Measurements from ENCODE around the gene SLFN5.
"Not testable (repeated sequence)": the region's sequence is repeated elsewhere in the genome, so short reads cannot be mapped to it uniquely, and the experiment has no call there.

SLFN5 gene

GRCh38 chr17:35287286-35287811, 44.5 kb downstream of the SLFN5 start:
- DNase-seq (ENCODE audit: insufficient read length, low spot score): no peak
- no peak for FAIRE-seq

GRCh38 chr17:35289222-35289621, 46.4 kb downstream of the SLFN5 start:
- no peak for FAIRE-seq

GRCh38 chr17:35291802-35292201, 48.9 kb downstream of the SLFN5 start:
- DNase-seq (ENCODE audit: insufficient read length, low spot score): no peak
- FAIRE-seq: no peak

More at GRCh38 chr17:35289222-35289621, 46.4 kb downstream of the SLFN5 start:
- DNase-seq (ENCODE audit: insufficient read length, low spot score): no peak

- no peak for DNase-seq (ENCODE audit: insufficient read length, low spot score)
- FAIRE-seq: no peak
Observed at GRCh38 chr17:35293151-35293847, 50.4 kb downstream of the SLFN5 start.

GRCh38 chr17:35294756-35295155, 51.9 kb downstream of the SLFN5 start:
- no peak for DNase-seq (ENCODE audit: insufficient read length, low spot score)
- no peak for FAIRE-seq

- DNase-seq (ENCODE audit: insufficient read length, low spot score): no peak
- no peak for FAIRE-seq
Observed at GRCh38 chr17:35295686-35296085, 52.8 kb downstream of the SLFN5 start.

GRCh38 chr17:35297666-35298065, 54.8 kb downstream of the SLFN5 start:
- FAIRE-seq (no peak), DNase-seq (ENCODE audit: insufficient read length, low spot score) (no peak)

GRCh38 chr17:35298639-35299038, 55.8 kb downstream of the SLFN5 start:
- FAIRE-seq (no peak), DNase-seq (ENCODE audit: insufficient read length, low spot score) (no peak)

GRCh38 chr17:35299135-35299534, 56.3 kb downstream of the SLFN5 start:
- DNase-seq (ENCODE audit: insufficient read length, low spot score) (no peak), FAIRE-seq (no peak)

GRCh38 chr17:35309345-35309744, 66.5 kb downstream of the SLFN5 start:
- FAIRE-seq: not testable (repeated sequence)

GRCh38 chr17:35312346-35312745, 69.5 kb downstream of the SLFN5 start:
- no peak for FAIRE-seq
- DNase-seq (ENCODE audit: insufficient read length, low spot score): no peak

More at GRCh38 chr17:35309345-35309744, 66.5 kb downstream of the SLFN5 start:
- DNase-seq (ENCODE audit: insufficient read length, low spot score): not testable (repeated sequence)

GRCh38 chr17:35312790-35313711, 70.2 kb downstream of the SLFN5 start:
- FAIRE-seq: peak; percentile 86

GRCh38 chr17:35313875-35314409, 71.1 kb downstream of the SLFN5 start:
- FAIRE-seq (no peak), DNase-seq (ENCODE audit: insufficient read length, low spot score) (no peak)

More at GRCh38 chr17:35312790-35313711, 70.2 kb downstream of the SLFN5 start:
- DNase-seq (ENCODE audit: insufficient read length, low spot score): peak; percentile 55

GRCh38 chr17:35314415-35315216, 71.7 kb downstream of the SLFN5 start:
- FAIRE-seq (no peak), DNase-seq (ENCODE audit: insufficient read length, low spot score) (no peak)

- FAIRE-seq: no peak
- DNase-seq (ENCODE audit: insufficient read length, low spot score): peak; percentile 54
Observed at GRCh38 chr17:35315283-35315682, 72.4 kb downstream of the SLFN5 start.

GRCh38 chr17:35315971-35316370, 73.1 kb downstream of the SLFN5 start:
- DNase-seq (ENCODE audit: insufficient read length, low spot score): no peak
- FAIRE-seq: no peak

- FAIRE-seq (no peak), DNase-seq (ENCODE audit: insufficient read length, low spot score) (no peak)
Observed at GRCh38 chr17:35322749-35323148, 79.9 kb downstream of the SLFN5 start.
